HAP-1 (cell line): ENCODE measurements around the gene ARHGAP24.
"Not testable (repeated sequence)": the region's sequence is repeated elsewhere in the genome, so short reads cannot be mapped to it uniquely, and the experiment has no call there.

Source experiments
- DNase-seq, 2 experiments: peaks; one replicate each; pipeline ENCODE4 v3.0.0-alpha.2; 2016 to 2020; ENCODE audit warnings: low spot score in 2 of 2
- H3K27me3 ChIP-seq: fragments of 250-450 bp; sonication (Bioruptor Pico); 2 replicates; pipeline ENCODE4 v1.5.1; 2020; ENCODE audit warnings: low read depth, mild to moderate bottlenecking, moderate library complexity
- H3K36me3 ChIP-seq: fragments of 250-450 bp; sonication (Bioruptor Pico); replicated peaks from 2 replicates; pipeline ENCODE4 v1.5.1; 2020; ENCODE audit warnings: mild to moderate bottlenecking
- H3K4me1 ChIP-seq: fragments of 250-450 bp; sonication (Bioruptor Pico); 2 replicates; pipeline ENCODE4 v1.5.1; 2020; ENCODE audit warnings: mild to moderate bottlenecking
- H3K4me3 ChIP-seq: fragments of 250-450 bp; sonication (Bioruptor Pico); 2 replicates; pipeline ENCODE4 v1.5.1; 2020; ENCODE audit warnings: mild to moderate bottlenecking, moderate library complexity
- H3K9me3 ChIP-seq: fragments of 250-450 bp; sonication (Bioruptor Pico); 2 replicates; pipeline ENCODE4 v1.5.1; 2020; ENCODE audit warnings: mild to moderate bottlenecking, moderate library complexity
- in situ Hi-C: fragments of 300-500 bp; cut with MboI; formaldehyde crosslinking; loops from 3 replicates; pipeline ENCODE4 v1.14.3; 2020; ENCODE audit warnings: low sequenced_read_pairs, inconsistent platforms, mixed read lengths

ARHGAP24 gene

DNA sequence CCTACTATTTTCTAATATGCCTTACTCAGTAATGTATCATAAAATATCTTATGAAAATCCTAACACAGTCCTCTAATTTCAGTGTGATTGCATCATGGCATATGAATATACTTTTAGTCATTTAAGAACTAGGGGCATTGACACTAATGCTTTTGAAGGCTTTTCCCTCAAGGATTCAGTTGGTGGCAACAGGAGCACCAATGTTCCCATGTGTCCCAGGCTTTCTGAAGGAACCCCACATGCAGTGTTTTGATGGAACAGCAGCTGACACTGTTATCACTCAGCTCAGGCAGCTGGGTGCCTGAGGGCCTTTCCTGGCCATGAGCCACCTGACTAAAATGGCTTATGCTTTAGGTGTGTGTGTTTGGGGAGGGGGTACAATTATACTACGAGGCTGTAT is 348.3 kb downstream of the ARHGAP24 start:
- peaks cover 27% of the 10 kb centered on the region for H3K4me1 ChIP-seq
- no peaks in the 10 kb centered on the region for H3K27me3 ChIP-seq
- no peak overlapping the region for H3K4me3 ChIP-seq
- H3K9me3 ChIP-seq, result no peaks in the 10 kb centered on the region
- H3K36me3 ChIP-seq, result no peaks in the 10 kb centered on the region
- in situ Hi-C loops, result no loop called here
- no peak for DNase-seq

DNA sequence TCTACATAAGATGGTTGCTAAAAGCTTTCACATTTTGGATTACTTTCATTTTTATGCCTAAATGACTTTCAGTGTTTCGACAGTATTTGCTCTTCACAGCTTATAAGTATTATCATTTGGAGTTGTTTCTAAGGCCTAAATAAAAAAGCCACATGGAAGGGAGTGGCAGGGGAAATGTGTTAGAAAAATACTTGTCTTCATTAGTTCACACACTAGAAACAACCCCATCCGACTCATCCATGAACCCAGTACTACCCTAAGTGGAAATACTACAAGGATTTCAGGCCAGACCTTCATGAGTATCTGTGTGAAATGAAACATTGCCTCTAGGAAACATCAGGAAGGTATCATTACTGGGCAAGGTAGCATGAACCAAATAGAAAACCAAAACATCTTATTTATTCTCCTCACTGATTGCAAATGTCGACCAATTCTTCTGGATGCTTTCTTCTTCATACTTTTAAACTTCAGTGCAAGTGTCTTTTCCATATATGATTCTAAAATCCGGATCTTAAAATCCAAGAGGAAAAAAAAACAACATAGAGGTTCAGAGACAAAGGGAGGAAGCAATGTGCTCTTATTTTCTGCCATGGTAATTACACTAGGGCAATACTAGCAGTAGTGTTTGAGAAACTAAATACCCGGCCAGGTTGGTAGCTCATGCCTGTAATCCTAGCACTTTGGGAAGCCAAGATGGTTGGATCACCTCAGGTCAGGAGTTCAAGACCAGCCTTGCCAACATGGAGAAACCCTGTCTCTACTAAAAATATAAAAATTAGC is 349.4 kb downstream of the ARHGAP24 start:
- in situ Hi-C loops, result no loop called here
- peaks cover 30% of the 10 kb centered on the region for H3K4me1 ChIP-seq
- no peaks in the 10 kb centered on the region for H3K36me3 ChIP-seq
- H3K4me3 ChIP-seq, result no peak overlapping the region
- no peak for DNase-seq
- no peaks in the 10 kb centered on the region for H3K27me3 ChIP-seq
- H3K9me3 ChIP-seq, result no peaks in the 10 kb centered on the region

DNA sequence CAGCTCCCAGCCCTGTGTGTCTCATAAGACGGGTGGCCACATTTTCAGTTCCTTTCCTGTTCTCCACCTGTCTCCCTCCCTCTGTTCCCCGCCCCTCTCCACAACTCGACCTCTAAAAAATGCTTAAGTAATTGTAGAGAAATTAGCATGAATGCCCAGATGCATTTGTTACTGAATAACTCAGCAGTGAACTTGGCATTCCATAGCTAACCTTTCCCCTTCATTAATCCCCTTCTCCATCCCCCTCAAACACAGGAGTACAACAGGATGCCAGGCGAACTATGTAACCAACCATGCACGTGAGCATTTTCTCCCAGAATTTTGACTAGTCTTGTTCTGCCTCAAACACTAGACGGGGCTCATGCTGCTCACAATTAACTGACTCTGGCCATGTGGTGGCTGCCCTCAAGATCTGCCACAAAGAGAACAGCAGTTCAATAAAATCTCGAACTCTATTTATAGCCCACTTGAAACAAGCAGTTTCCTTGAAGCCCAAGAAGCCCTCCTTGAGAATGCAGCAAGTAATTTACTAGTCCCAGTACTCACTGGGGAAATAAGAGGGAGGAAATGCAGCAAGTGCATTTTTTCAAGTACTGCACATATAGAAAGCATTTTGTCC is 351.2 kb downstream of the ARHGAP24 start:
- Histone ChIP-seq H3K4me3 (no peak overlapping the region), H3K27me3 (no peaks in the 10 kb centered on the region), H3K4me1 (peaks cover 30% of the 10 kb centered on the region), H3K36me3 (no peaks in the 10 kb centered on the region), H3K9me3 (no peaks in the 10 kb centered on the region)
- peak; percentile 73 to 83 for DNase-seq
- in situ Hi-C loops, result no loop called here

DNA sequence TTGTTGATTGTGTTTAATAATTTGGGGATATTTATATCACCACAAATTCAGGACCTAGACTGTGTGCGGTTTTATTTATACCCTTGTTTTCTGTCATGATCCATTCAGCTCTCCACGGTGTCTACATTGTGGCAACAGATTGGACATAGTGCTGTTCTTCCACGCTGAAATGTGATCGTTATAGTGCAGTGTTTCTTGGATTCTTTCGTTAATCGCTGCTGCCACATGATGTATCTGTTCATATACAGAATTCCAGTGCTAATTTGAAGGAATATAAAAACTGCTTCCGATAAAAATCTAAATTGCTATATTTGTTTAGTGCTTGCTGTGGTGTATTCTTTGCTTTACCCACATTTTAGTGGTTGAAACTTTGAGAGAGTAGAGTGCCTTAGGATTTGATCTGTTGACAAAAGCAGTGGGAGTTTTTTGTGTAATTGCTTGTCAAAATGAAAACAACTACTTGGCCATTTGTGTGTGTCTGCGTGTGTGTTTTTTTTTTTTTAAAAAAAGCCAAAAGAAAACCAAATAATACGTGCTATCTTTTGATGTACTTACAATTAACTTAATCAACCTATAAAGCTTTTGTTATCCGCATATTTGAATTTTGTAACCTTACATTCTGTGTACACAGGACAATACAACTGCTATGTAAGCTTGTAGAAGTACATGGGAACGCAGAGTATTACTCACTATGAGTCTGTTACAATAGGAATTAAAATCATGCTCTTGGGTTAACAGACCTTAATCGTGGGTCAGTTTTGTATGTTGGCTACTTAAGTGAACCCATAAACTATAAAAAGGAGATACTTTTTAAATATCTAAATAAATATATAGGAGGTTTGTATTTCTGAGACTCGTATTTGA is 353.3 kb downstream of the ARHGAP24 start:
- peak in 1 of 2 experiments; percentile 22 for DNase-seq
- H3K4me3 ChIP-seq, result peak overlapping the region; percentile 2; the same call in 1 of the 2 replicates
- H3K4me1 ChIP-seq, result peaks cover 27% of the 10 kb centered on the region
- in situ Hi-C loops, result no loop called here
- no peaks in the 10 kb centered on the region for H3K27me3 ChIP-seq
- no peaks in the 10 kb centered on the region for H3K9me3 ChIP-seq
- H3K36me3 ChIP-seq, result no peaks in the 10 kb centered on the region

DNA sequence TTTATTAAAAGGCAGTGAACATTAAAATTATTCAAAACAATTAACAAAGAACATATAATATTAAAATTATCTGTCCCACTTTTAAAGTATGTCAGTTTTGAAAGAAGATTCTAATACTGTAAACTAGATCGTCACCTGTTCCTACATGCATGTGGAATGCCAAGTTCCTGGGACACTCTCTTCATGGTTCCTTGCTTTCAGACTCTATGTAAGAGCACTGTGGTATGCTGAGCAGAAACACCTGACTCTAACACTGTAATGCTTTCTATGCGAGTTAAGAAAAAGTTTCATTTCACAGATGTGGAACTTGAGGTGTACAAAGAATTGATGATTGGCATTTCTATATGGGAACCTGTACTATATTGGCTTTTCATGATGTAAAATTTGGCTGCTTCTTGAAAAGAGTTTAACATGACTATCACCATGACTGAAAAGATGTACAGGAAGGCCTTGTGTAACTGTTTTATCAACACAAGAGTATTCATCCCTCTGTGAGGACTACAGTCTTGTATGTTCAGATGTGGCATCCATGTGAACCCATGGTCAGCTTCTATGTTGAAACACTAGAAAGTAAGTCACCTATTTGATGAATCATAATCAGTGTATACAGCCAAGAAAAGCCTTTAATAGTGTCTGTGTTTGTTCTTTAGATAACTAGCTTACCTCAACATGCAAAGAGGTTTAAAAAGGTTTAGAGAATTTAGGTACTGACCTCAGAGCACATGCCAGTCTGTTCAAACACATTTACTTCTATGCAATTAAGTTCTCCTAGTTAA is 354.5 kb downstream of the ARHGAP24 start:
- no peak overlapping the region for H3K4me3 ChIP-seq
- no peaks in the 10 kb centered on the region for H3K9me3 ChIP-seq
- peaks cover 24% of the 10 kb centered on the region for H3K4me1 ChIP-seq
- no peak for DNase-seq
- no peaks in the 10 kb centered on the region for H3K27me3 ChIP-seq
- in situ Hi-C loops, result no loop called here
- H3K36me3 ChIP-seq, result no peaks in the 10 kb centered on the region

DNA sequence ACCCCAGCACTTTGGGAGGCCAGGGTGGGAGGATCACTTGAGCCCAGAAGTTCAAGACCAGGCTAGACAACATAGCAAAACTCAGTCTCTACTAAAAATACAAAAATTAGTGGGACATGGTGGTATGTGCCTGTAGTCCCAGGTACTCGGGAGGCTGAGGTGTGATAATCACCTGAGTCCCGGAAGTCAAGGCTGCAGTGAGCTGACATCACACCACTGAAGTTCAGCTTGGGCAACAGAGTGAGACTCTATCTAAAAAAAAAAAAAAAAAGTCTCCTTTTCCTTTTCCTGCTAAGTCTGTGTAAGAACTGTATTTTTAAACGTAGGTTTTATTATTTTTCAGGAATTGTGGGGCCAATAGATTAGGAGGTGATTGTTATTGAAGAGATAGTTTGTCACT is 356.7 kb downstream of the ARHGAP24 start:
- H3K27me3 ChIP-seq, result no peaks in the 10 kb centered on the region
- no peaks in the 10 kb centered on the region for H3K9me3 ChIP-seq
- no peaks in the 10 kb centered on the region for H3K36me3 ChIP-seq
- peaks cover 15% of the 10 kb centered on the region for H3K4me1 ChIP-seq
- no peak overlapping the region for H3K4me3 ChIP-seq
- in situ Hi-C loops, result no loop called here
- DNase-seq, result no peak

DNA sequence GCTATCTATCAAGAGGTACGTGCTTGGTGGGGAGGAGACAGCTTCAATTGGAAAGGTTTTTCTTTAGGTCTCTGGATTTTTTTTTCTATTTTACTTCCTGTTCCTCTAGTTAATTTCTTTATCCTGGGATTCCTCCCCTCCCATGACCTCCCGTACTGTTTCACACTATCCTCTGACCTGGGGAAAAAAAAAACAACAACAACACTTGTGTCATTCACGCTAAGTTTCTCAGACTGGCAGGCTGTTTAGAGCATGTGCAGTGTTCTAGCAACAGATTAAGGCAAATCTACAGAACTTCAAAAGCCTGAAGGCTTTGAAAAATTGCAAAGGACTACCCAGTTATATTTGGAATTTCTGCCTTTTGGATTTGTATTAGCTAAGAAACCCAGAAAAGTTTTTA is 358.4 kb downstream of the ARHGAP24 start:
- Histone ChIP-seq H3K9me3 (no peaks in the 10 kb centered on the region), H3K27me3 (no peaks in the 10 kb centered on the region), H3K4me3 (no peak overlapping the region), H3K4me1 (peaks cover 6% of the 10 kb centered on the region; the same call in 1 of the 2 replicates), H3K36me3 (no peaks in the 10 kb centered on the region)
- in situ Hi-C loops, result no loop called here
- no peak for DNase-seq

DNA sequence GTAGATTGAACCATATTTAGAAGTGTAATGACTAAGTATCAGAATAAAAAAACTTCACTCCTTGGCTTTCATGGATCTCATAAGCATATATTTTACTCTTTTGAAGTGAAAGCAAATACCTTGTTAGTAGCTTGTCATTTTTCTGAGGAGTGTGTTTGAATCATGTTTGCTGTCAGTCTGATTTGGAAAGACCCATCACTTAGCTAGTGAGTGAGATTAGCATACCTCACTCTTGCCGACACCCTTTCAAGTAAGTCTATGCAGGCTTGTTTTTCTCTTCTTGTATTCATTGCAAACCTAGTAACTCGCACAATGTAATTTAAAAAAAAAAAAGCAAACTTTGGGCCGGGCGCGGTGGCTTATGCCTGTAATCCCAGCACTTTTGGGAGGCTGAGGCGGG is 360.0 kb downstream of the ARHGAP24 start:
- Histone ChIP-seq H3K36me3 (no peaks in the 10 kb centered on the region), H3K4me1 (0 out of 2 replicates have a peak, but pooled peaks cover 3% of the 10 kb centered on the region), H3K4me3 (no peak overlapping the region), H3K9me3 (no peaks in the 10 kb centered on the region), H3K27me3 (no peaks in the 10 kb centered on the region)
- no peak for DNase-seq
- in situ Hi-C loops, result no loop called here

DNA sequence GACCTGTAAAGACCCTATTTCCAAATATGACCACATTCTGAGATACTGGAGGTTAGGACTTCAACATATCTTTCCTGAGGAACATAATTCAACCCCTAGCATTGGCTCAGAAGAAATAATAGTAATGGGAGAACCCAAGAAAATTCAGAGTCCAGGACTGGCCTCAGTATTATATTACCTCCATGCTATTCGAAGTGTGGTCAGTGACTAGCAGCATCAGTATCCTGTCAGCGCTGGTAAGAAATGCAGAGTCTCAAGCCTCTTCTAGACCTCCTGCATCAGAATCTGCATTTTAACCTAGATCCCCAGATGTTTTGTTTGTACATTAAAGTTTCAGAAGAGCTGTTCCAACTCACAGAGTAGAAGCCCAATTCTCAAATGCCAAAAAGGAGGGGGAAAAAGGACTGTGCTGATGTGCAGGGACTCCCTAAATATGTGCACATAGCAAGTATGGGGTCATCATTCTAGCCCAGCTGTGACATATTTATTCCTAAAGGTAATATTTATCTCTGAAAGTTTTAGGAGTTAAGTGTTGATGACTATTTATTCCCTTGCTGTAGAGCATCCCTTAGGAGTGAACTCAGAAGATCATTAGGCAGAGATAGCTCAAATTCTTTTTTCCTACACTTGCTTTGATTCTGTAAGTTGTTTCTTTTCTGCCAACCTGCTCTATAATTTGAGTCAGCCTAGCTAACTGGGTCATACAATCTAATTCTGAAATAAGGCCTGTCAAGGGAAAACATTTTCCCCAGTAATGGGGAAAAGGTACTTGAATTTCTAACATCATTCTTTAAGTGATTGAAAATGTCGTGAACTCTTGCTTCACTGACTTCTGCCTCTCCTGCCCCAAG is 361.9 kb downstream of the ARHGAP24 start:
- no peak for DNase-seq
- H3K9me3 ChIP-seq, result no peaks in the 10 kb centered on the region
- no peaks in the 10 kb centered on the region for H3K27me3 ChIP-seq
- 0 out of 2 replicates have a peak, but pooled peaks cover 3% of the 10 kb centered on the region for H3K4me1 ChIP-seq
- H3K36me3 ChIP-seq, result no peaks in the 10 kb centered on the region
- H3K4me3 ChIP-seq, result no peak overlapping the region
- in situ Hi-C loops, result no loop called here

DNA sequence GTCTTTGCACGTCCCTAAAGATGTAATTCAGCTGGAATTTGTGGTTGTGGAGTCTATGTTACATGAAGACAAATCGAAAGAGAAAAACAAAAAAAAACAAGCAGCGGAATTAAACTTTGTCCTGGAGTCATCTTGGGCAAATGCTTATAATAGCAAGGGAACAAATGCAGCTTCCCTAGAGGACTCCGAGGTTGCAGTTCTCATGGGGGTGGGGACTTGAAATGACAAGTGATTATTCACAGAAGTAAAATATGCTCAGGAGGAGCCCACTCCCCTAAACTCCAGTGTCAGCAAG is 362.4 kb downstream of the ARHGAP24 start:
- no peaks in the 10 kb centered on the region for H3K27me3 ChIP-seq
- no peak overlapping the region for H3K4me3 ChIP-seq
- 0 out of 2 replicates have a peak, but pooled peaks cover 3% of the 10 kb centered on the region for H3K4me1 ChIP-seq
- no peak for DNase-seq
- H3K36me3 ChIP-seq, result no peaks in the 10 kb centered on the region
- in situ Hi-C loops, result no loop called here
- H3K9me3 ChIP-seq, result no peaks in the 10 kb centered on the region

DNA sequence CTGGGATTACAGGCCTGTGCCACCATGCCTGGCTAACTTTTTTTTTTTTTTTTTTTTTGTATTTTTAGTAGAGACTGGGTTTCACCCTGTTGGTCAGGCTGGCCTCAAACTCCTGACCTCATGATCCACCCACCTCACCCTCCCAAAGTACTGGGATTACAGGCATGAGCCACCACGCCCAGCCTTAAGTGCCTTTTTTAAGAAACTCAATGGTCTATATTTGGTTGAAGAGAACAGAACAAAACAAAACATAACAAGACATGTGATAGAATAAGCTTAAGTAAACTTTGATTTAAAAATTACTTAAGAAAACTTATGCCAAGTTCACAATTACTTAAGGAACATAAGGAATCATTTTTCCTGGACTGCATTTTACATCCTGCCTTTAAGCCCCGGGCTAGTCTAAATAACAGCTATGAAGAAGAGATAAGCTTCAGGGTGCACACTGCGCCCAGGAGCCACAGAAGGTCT is 365.1 kb downstream of the ARHGAP24 start:
- H3K36me3 ChIP-seq, H3K27me3 ChIP-seq, DNase-seq, H3K4me1 ChIP-seq, H3K4me3 ChIP-seq, H3K9me3 ChIP-seq, in situ Hi-C loops: not testable (repeated sequence)

DNA sequence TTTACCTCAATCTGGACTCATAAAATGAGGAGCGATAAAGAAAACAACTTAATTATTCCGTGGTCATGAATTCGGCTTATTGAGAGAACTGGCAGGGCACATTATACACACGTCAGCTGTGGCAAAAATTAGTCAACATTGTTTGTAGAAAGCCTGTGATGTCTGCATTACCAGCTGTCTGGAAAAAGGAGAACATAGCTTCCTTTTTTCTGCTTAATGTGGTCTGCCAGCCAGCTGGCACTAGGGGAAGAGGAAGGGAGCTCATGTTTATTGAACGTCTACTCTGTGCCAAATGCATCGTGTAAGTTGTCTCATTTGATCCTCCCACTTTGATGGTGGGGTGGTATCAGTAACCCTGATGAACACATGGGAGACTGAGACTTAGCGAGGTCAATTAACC is 367.6 kb downstream of the ARHGAP24 start:
- Histone ChIP-seq H3K9me3 (no peaks in the 10 kb centered on the region), H3K36me3 (no peaks in the 10 kb centered on the region), H3K27me3 (no peaks in the 10 kb centered on the region), H3K4me3 (no peak overlapping the region), H3K4me1 (no peaks in the 10 kb centered on the region)
- DNase-seq, result no peak
- in situ Hi-C loops, result no loop called here

DNA sequence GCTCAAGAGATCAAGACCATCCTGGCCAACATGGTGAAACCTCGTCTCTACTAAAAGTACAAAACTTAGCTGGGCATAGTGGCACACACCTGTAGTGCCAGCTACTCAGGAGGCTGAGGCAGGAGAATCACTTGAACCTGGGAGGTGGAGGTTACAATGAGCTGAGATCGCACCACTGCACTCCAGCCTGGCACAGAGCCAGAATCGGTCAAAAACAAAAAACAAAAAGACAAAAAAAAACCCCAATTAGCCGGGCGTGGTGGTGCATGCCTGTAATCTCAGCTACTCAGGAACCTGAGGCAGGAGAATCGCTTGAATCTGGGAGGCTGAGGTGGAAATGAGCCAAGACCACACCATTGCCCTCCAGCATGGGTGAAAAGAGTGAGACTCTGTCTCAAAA is 378.8 kb downstream of the ARHGAP24 start:
- H3K9me3 ChIP-seq, H3K4me3 ChIP-seq, H3K36me3 ChIP-seq, H3K27me3 ChIP-seq, DNase-seq, in situ Hi-C loops, H3K4me1 ChIP-seq: not testable (repeated sequence)
